ENCODE data around the gene KIRREL2. TPM values are rescaled to one million over a fixed set of nuclear protein-coding genes. Genes with fewer than 3 reads are reported as not detected.

The KIRREL2 gene
- total and polyA plus RNA-seq, 2 donors (not counting 1 experiment from before 2014, with no cell fraction given) = not detected

DNA sequence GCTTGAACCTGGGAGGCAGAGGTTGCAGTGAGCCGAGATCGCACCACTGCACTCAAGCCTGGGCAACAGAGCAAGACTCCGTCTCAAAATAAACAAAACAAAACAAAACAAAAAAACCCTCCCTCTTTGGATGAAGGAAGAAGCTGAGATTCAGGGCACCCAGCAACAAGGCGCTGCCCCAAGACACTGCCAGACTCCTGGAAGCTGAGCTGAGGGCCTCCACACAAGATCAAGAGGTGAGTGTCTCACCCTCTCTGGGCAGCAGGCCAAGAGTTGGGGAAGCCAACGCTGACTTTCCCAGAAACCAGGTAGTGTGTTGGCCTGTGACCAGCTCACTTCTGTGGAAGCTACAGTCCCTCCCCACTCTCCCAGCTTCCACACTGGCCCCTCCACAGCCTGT is 55.1 kb downstream of the KIRREL2 start:
- H3K4me3 ChIP-seq (ENCODE audit: control extremely low read depth in 1 of 5, extremely low read depth in 1 of 5, insufficient read depth in 1 of 5, low read depth in 2 of 5, low read length in 4 of 5) = no peak overlapping the region
- H3K27ac ChIP-seq (ENCODE audit: low read length in 2 of 2) = no peak overlapping the region
- no peak overlapping the region for H3K4me3 Mint-ChIP-seq
- no peaks in the 10 kb centered on the region for H3K9me3 Mint-ChIP-seq (ENCODE audit: insufficient read depth)
- 59% methylated on average over 3 of the region's 5 CpGs for whole genome bisulfite sequencing (ENCODE audit: insufficient coverage)
- no peaks in the 10 kb centered on the region for H4K20me1 ChIP-seq (ENCODE audit: control insufficient read depth, insufficient read depth, low read length, poor library complexity, severe bottlenecking)
- H3K36me3 ChIP-seq (replicated peaks in 1 of 2; ENCODE audit: control extremely low read depth in 1 of 2, control insufficient read depth in 1 of 2, extremely low read depth in 1 of 2, insufficient read depth in 2 of 2, low read length in 1 of 2) = no peaks in the 10 kb centered on the region
- no peak for TF ChIP-seq EZH2 (IDR thresholded peaks at IDR 0.05; ENCODE audit: borderline replicate concordance, insufficient read depth, low read depth, low read length, poor library complexity, severe bottlenecking)
- TF ChIP-seq, protein P1, sequence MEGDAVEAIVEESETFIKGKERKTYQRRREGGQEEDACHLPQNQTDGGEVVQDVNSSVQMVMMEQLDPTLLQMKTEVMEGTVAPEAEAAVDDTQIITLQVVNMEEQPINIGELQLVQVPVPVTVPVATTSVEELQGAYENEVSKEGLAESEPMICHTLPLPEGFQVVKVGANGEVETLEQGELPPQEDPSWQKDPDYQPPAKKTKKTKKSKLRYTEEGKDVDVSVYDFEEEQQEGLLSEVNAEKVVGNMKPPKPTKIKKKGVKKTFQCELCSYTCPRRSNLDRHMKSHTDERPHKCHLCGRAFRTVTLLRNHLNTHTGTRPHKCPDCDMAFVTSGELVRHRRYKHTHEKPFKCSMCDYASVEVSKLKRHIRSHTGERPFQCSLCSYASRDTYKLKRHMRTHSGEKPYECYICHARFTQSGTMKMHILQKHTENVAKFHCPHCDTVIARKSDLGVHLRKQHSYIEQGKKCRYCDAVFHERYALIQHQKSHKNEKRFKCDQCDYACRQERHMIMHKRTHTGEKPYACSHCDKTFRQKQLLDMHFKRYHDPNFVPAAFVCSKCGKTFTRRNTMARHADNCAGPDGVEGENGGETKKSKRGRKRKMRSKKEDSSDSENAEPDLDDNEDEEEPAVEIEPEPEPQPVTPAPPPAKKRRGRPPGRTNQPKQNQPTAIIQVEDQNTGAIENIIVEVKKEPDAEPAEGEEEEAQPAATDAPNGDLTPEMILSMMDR (IDR thresholded peaks at IDR 0.05) = no peak
- intact Hi-C loops (cut with micrococcal nuclease) = no loop called here
- CTCF ChIA-PET = interaction anchor here (0.7 to 1.6 kb wide), 3 partner anchors 19 to 217 kb away, joined by 3 to 5 read pairs (median 3); no protein-coding TSS in a partner anchor
- H3K27me3 Mint-ChIP-seq = no peaks in the 10 kb centered on the region
- peaks cover 31 to 58% of the 10 kb centered on the region in 2 donors for H3K4me1 ChIP-seq (ENCODE audit: control insufficient read depth in 2 of 2, insufficient read depth in 2 of 2, low read length in 2 of 2)
- H3K27me3 ChIP-seq (replicated peaks in 1 of 4; ENCODE audit: control extremely low read depth in 1 of 4, control insufficient read depth in 3 of 4, insufficient read depth in 4 of 4, low read length in 3 of 4) = no peaks in the 10 kb centered on the region
- ATAC-seq (ENCODE audit: low read depth) = no peak
- peak overlapping the region; percentile 32 for H3K27ac Mint-ChIP-seq
- H3K79me2 ChIP-seq (ENCODE audit: control insufficient read depth, insufficient read depth, low read length) = no peaks in the 10 kb centered on the region
- H3K9ac ChIP-seq (ENCODE audit: low read length) = no peak overlapping the region
- no peak for DNase-seq
- no peak overlapping the region for H2AFZ ChIP-seq (ENCODE audit: insufficient read depth, low read depth, low read length, poor library complexity, severe bottlenecking)
- peak overlapping the region; percentile 14 for H3K4me2 ChIP-seq (replicated peaks; ENCODE audit: low read depth, low read length, poor library complexity, severe bottlenecking)
- peaks cover 53% of the 10 kb centered on the region for H3K4me1 Mint-ChIP-seq
- no peaks in the 10 kb centered on the region for H3K9me3 ChIP-seq (ENCODE audit: control extremely low read depth in 1 of 3, control insufficient read depth in 2 of 3, insufficient read depth in 1 of 3, low read length in 2 of 3)
- POLR2A ChIA-PET = interaction anchor here (0.9 to 1.1 kb wide), 2 partner anchors 8 to 12 kb away, joined by 3 read pairs; no protein-coding TSS in a partner anchor

DNA sequence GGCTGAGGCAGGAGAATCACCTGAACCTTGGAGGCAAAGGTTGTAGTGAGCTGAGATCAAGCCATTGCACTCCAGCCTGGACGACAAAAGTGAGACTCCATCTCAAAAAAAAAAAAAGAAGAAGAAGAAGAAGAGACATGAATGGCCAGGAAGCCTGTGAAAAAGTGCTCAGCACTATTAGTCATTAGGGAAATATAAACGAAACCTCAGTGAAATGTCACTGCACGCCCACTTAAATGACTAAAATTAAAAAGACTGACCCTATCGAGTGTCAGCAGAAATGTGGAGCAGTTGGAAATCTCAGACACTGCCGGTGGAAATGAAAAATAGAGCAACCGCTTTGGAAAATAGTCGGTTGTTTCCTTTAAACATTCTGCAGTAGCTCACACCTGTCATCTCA is 56.9 kb downstream of the KIRREL2 start:
- no peaks in the 10 kb centered on the region for H3K36me3 ChIP-seq (replicated peaks in 1 of 2; ENCODE audit: control extremely low read depth in 1 of 2, control insufficient read depth in 1 of 2, extremely low read depth in 1 of 2, insufficient read depth in 2 of 2, low read length in 1 of 2)
- no peak for ATAC-seq (ENCODE audit: low read depth)
- Mint-ChIP-seq H3K27ac (peak overlapping the region; percentile 56), H3K4me1 (peaks cover 38% of the 10 kb centered on the region), H3K4me3 (peak overlapping the region; percentile 56), H3K9me3 (ENCODE audit: insufficient read depth) (no peaks in the 10 kb centered on the region), H3K27me3 (no peaks in the 10 kb centered on the region)
- no CpG with 5 or more reads among the region's 7 CpGs for WGBS (ENCODE audit: insufficient coverage)
- no peaks in the 10 kb centered on the region for H3K9me3 ChIP-seq (ENCODE audit: control extremely low read depth in 1 of 3, control insufficient read depth in 2 of 3, insufficient read depth in 1 of 3, low read length in 2 of 3)
- H3K4me2 ChIP-seq (replicated peaks; ENCODE audit: low read depth, low read length, poor library complexity, severe bottlenecking) = no peak overlapping the region
- H3K4me3 ChIP-seq (ENCODE audit: control extremely low read depth in 1 of 5, extremely low read depth in 1 of 5, insufficient read depth in 1 of 5, low read depth in 2 of 5, low read length in 4 of 5) = no peak overlapping the region
- intact Hi-C loops (cut with micrococcal nuclease) = no loop called here
- H2AFZ ChIP-seq (ENCODE audit: insufficient read depth, low read depth, low read length, poor library complexity, severe bottlenecking) = no peak overlapping the region
- DNase-seq = peak; percentile 28
- POLR2A ChIA-PET = no interaction called here
- H4K20me1 ChIP-seq (ENCODE audit: control insufficient read depth, insufficient read depth, low read length, poor library complexity, severe bottlenecking) = no peaks in the 10 kb centered on the region
- no peaks in the 10 kb centered on the region for H3K79me2 ChIP-seq (ENCODE audit: control insufficient read depth, insufficient read depth, low read length)
- H3K27me3 ChIP-seq (replicated peaks in 1 of 4; ENCODE audit: control extremely low read depth in 1 of 4, control insufficient read depth in 3 of 4, insufficient read depth in 4 of 4, low read length in 3 of 4) = no peaks in the 10 kb centered on the region
- peaks cover 31 to 51% of the 10 kb centered on the region in 2 donors for H3K4me1 ChIP-seq (ENCODE audit: control insufficient read depth in 2 of 2, insufficient read depth in 2 of 2, low read length in 2 of 2)
- TF ChIP-seq EZH2 (IDR thresholded peaks at IDR 0.05; ENCODE audit: borderline replicate concordance, insufficient read depth, low read depth, low read length, poor library complexity, severe bottlenecking) = no peak
- TF ChIP-seq, protein P1 (IDR thresholded peaks at IDR 0.05) = no peak
- H3K27ac ChIP-seq (ENCODE audit: low read length in 2 of 2) = no peak overlapping the region
- H3K9ac ChIP-seq (ENCODE audit: low read length) = no peak overlapping the region
- CTCF ChIA-PET = interaction anchor here (0.7 kb wide), 1 partner anchor 672 kb away, joined by 4 read pairs; no protein-coding TSS in a partner anchor

Data from B cell (primary cell).